Measurements from ENCODE around the gene HOXB3. TPM values are rescaled to one million over a fixed set of nuclear protein-coding genes. Genes with fewer than 3 reads are reported as not detected.

HOXB3 gene
- total RNA-seq, 4 donors from 2014 or later, result 0.97 to 14.1 (median 3.9) TPM

- 59 to 69% methylated on average over 7 of the region's 7 CpGs for WGBS, 2 donors
- intact Hi-C loops (cut with DNase I; ENCODE audit: low total_unique reads), result no loop called here
- TF ChIP-seq CTCF (IDR thresholded peaks at IDR 0.05) (no peak), POLR2A (IDR thresholded peaks at IDR 0.05) (no peak)
- H3K4me3 ChIP-seq (ENCODE audit: low read depth, poor library complexity, severe bottlenecking), result no peak overlapping the region
- DNase-seq (ENCODE audit: low spot score in 2 of 2), result no peak
These were observed 8.7 kb upstream of the HOXB3 start for GRCh38 chr17:48598736-48599135.

- peak overlapping the region; percentile 27 for H3K4me3 ChIP-seq (ENCODE audit: low read depth, poor library complexity, severe bottlenecking)
- WGBS, 2 donors, result 6 to 10% methylated on average over 48 to 58 of the region's 68 CpGs
- DNase-seq (ENCODE audit: low spot score in 2 of 2), result peak in 1 of 2 donors; percentile 94
- intact Hi-C loops (cut with DNase I; ENCODE audit: low total_unique reads), result no loop called here
- TF ChIP-seq POLR2A (IDR thresholded peaks at IDR 0.05) (no peak), CTCF (IDR thresholded peaks at IDR 0.05) (no peak)
These were observed 8.0 kb upstream of the HOXB3 start for GRCh38 chr17:48597778-48598631.

DNA sequence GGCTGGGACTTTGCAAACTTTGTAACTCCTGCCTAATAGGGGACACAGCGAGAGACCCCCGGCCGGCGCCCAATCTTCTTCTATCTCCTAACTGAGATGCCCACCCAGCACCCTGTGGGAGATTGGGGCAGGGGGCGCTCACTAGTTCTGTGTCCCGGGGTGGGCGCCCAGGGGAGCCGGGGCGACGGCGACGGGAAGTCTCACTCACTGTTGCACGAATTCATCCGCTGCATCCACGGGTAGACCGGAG, 7.4 kb upstream of the HOXB3 start:
- 23% methylated on average over 13 to 16 of the region's 16 CpGs for WGBS, 2 donors
- intact Hi-C loops (cut with DNase I; ENCODE audit: low total_unique reads), result no loop called here
- no peak for TF ChIP-seq POLR2A (IDR thresholded peaks at IDR 0.05)
- TF ChIP-seq CTCF (IDR thresholded peaks at IDR 0.05), result no peak
- no peak overlapping the region for H3K4me3 ChIP-seq (ENCODE audit: low read depth, poor library complexity, severe bottlenecking)
- no peak for DNase-seq (ENCODE audit: low spot score in 2 of 2)

GRCh38 chr17:48596735-48597527, 6.9 kb upstream of the HOXB3 start:
- intact Hi-C loops (cut with DNase I; ENCODE audit: low total_unique reads), result no loop called here
- 46 to 47% methylated on average over 26 of the region's 26 CpGs for WGBS, 2 donors
- DNase-seq (ENCODE audit: low spot score in 2 of 2), result no peak
- TF ChIP-seq CTCF (IDR thresholded peaks at IDR 0.05), result no peak
- TF ChIP-seq POLR2A (IDR thresholded peaks at IDR 0.05), result no peak
- H3K4me3 ChIP-seq (ENCODE audit: low read depth, poor library complexity, severe bottlenecking), result no peak overlapping the region

DNA sequence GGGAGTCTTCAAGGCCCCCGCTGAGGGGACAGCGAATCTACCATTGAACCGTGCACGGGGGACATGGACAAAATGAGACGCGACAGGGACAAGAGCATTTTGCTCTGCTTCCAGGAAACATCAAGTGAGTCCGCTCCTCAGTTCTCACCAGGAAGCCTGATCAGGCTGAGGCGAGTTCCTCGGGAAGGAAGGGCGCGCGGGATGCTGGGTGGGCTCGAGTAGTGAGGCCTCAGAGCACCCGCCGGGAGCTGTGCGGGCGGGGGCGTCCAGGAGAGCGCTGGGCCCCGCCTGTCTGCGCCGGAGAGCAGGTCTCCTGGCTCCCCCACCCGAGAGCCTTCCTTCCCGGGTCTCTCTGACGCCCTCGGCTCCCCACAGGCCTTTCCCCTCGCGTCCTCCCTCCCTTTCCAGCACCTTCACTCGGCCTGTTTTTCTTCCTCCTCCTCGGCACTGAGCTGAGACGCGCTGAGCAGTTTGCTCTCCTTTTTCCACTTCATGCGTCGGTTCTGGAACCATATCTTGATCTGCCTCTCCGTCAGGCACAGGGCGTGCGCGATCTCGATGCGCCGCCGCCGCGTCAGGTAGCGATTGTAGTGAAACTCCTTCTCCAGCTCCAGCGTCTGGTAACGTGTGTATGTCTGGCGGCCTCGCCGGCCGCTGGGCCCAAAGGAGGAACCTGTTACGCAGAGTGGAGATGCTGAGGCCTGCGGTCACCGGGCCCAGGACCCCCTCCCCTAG, 6.1 kb upstream of the HOXB3 start:
- no peak for DNase-seq (ENCODE audit: low spot score in 2 of 2)
- no peak overlapping the region for H3K4me3 ChIP-seq (ENCODE audit: low read depth, poor library complexity, severe bottlenecking)
- intact Hi-C loops (cut with DNase I; ENCODE audit: low total_unique reads), result no loop called here
- 74 to 76% methylated on average over 49 to 54 of the region's 54 CpGs for WGBS, 2 donors
- TF ChIP-seq POLR2A (IDR thresholded peaks at IDR 0.05), result no peak
- no peak for TF ChIP-seq CTCF (IDR thresholded peaks at IDR 0.05)
